SK-N-SH (cell line): ENCODE measurements around the gene PFKM.

Experiments used
- ELF1 ChIP-seq: IDR thresholded peaks from 2 replicates; pipeline ENCODE4 v1.4.0; 2012
- EZH2phosphoT487 ChIP-seq: fragments of 200-600 bp; sonication (generic); IDR thresholded peaks from 2 replicates; pipeline ENCODE4 v1.6.1; 2017; ENCODE audit warnings: low read depth, mixed run types, mild to moderate bottlenecking, antibody characterized with exemption, moderate library complexity, borderline replicate concordance
- FOXM1 ChIP-seq: IDR thresholded peaks from 2 replicates; pipeline ENCODE4 v1.4.0; 2012; ENCODE audit warnings: low read depth, mild to moderate bottlenecking
- JUND ChIP-seq: IDR thresholded peaks from 2 replicates; pipeline ENCODE4 v1.4.0; 2012
- POLR2AphosphoS5 ChIP-seq: IDR thresholded peaks from 2 replicates; pipeline ENCODE4 v1.6.1; 2012; ENCODE audit warnings: low read depth, low read length
- SIN3A ChIP-seq: IDR thresholded peaks from 2 replicates; pipeline ENCODE4 v1.6.1; 2012; ENCODE audit warnings: low read depth, mild to moderate bottlenecking, low read length, moderate library complexity, borderline replicate concordance
- TAF1 ChIP-seq: IDR thresholded peaks from 2 replicates; pipeline ENCODE4 v1.6.1; 2012; ENCODE audit warnings: low read depth, mild to moderate bottlenecking, low read length, moderate library complexity, borderline replicate concordance
- TF ChIP-seq, protein P1 (sequence below): fragments of 200-600 bp; sonication (generic); IDR thresholded peaks from 2 replicates; pipeline ENCODE4 v1.6.1; 2017; ENCODE audit warnings: antibody characterized with exemption, mild to moderate bottlenecking, moderate library complexity

DNA sequence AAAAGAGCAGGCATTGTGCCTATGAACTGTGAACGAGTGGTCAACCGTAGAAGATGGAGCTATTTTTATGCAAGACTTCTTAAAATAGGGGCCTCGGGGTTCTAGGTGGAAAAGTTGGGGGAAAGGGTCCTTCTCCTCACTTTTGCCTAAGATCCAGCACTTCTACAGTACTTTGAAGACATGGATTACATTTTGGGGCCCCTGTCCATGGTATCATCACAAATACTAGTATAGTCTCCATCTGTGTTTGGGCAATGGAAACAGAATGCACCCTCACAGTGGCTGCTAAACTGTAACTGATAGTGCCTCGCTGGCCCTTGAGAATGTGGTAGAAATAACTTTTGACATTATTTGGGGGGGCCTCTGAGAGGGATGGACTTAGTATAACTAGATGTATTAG lies 58.8 kb downstream of the PFKM start:
- TF ChIP-seq, protein P1, sequence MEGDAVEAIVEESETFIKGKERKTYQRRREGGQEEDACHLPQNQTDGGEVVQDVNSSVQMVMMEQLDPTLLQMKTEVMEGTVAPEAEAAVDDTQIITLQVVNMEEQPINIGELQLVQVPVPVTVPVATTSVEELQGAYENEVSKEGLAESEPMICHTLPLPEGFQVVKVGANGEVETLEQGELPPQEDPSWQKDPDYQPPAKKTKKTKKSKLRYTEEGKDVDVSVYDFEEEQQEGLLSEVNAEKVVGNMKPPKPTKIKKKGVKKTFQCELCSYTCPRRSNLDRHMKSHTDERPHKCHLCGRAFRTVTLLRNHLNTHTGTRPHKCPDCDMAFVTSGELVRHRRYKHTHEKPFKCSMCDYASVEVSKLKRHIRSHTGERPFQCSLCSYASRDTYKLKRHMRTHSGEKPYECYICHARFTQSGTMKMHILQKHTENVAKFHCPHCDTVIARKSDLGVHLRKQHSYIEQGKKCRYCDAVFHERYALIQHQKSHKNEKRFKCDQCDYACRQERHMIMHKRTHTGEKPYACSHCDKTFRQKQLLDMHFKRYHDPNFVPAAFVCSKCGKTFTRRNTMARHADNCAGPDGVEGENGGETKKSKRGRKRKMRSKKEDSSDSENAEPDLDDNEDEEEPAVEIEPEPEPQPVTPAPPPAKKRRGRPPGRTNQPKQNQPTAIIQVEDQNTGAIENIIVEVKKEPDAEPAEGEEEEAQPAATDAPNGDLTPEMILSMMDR = no peak
- TF ChIP-seq TAF1 = no peak
- no peak for TF ChIP-seq SIN3A
- TF ChIP-seq ELF1 = no peak
- no peak for TF ChIP-seq POLR2AphosphoS5
- no peak for TF ChIP-seq EZH2phosphoT487
- no peak for TF ChIP-seq FOXM1
- no peak for TF ChIP-seq JUND
